ENCODE data around the gene DPPA4.
"Not testable (repeated sequence)": the region's sequence is repeated elsewhere in the genome, so short reads cannot be mapped to it uniquely, and the experiment has no call there.

DNA sequence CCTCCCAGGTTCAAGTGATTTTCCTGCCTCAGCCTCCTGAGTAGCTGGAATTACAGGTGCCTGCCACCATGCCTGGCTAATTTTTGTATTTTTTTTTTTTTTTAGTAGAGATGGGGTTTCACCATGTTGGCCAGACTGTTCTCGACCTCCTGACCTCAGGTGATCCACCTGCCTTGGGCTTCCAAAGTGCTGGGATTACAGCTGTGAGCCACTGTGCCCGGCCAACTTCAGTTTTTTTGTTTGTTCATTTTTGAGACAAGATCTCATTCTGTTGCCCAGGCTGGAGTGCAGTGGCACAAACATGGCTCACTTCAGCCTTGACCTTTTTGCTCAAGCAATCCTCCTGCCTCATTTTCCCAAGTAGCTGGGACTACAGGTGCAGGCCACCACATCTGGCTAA lies 21.5 kb upstream of the DPPA4 start:
- TF ChIP-seq, protein P1, sequence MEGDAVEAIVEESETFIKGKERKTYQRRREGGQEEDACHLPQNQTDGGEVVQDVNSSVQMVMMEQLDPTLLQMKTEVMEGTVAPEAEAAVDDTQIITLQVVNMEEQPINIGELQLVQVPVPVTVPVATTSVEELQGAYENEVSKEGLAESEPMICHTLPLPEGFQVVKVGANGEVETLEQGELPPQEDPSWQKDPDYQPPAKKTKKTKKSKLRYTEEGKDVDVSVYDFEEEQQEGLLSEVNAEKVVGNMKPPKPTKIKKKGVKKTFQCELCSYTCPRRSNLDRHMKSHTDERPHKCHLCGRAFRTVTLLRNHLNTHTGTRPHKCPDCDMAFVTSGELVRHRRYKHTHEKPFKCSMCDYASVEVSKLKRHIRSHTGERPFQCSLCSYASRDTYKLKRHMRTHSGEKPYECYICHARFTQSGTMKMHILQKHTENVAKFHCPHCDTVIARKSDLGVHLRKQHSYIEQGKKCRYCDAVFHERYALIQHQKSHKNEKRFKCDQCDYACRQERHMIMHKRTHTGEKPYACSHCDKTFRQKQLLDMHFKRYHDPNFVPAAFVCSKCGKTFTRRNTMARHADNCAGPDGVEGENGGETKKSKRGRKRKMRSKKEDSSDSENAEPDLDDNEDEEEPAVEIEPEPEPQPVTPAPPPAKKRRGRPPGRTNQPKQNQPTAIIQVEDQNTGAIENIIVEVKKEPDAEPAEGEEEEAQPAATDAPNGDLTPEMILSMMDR (IDR thresholded peaks at IDR 0.05), result not testable (repeated sequence)
- TF ChIP-seq EZH2phosphoT487, EZH2 (IDR thresholded peaks at IDR 0.05): not testable (repeated sequence)
